Mesothelial cell of epicardium (in vitro differentiated cells): Measurements from ENCODE around the gene TM7SF2. TPM values are rescaled to one million over a fixed set of nuclear protein-coding genes. Genes with fewer than 3 reads are reported as not detected.

ENCODE experiments used
- DNase-seq, 2 experiments: peaks; one replicate each; pipeline ENCODE4 v3.0.0; 2021; ENCODE audit warnings: low spot score in 2 of 2; ENCODE audit not compliant: unreplicated experiment in 2 of 2
- H3K27ac Mint-ChIP-seq: 2 replicates; pipeline ENCODE4 v1.8.0; 2021; ENCODE audit warnings: mixed read lengths
- H3K27me3 Mint-ChIP-seq: 2 replicates; pipeline ENCODE4 v1.8.0; 2021; ENCODE audit warnings: low read depth, mixed read lengths
- H3K36me3 Mint-ChIP-seq: 2 replicates; pipeline ENCODE4 v1.8.0; 2021; ENCODE audit warnings: mixed read lengths
- H3K4me1 Mint-ChIP-seq: 2 replicates; pipeline ENCODE4 v1.8.0; 2021; ENCODE audit warnings: mixed read lengths
- H3K4me3 Mint-ChIP-seq: 2 replicates; pipeline ENCODE4 v1.8.0; 2021; ENCODE audit warnings: mild to moderate bottlenecking, moderate library complexity, mixed read lengths
- H3K9me3 Mint-ChIP-seq: 2 replicates; pipeline ENCODE4 v1.8.0; 2021; ENCODE audit warnings: mixed read lengths
- microRNA-seq: library from miRNA; unstranded; fragments of <30 nt; microRNA quantifications from one replicate; pipeline ENCODE4 v1.2.0, GENCODE V29; 2021; ENCODE audit warnings: inconsistent platforms, mixed read lengths
- total RNA-seq: library from RNA; stranded (reverse); gene quantifications from 3 replicates; pipeline ENCODE4 v1.2.1, GENCODE V29; 2021
- TF ChIP-seq, protein P1 (sequence below): fragments of 200-600 bp; sonication (generic); IDR thresholded peaks from one replicate; pipeline ENCODE4 v1.5.0; 2021; ENCODE audit warnings: antibody characterized with exemption; ENCODE audit not compliant: unreplicated experiment

The TM7SF2 gene
- total RNA-seq, 1 donor from 2014 or later: 74.2 TPM

DNA sequence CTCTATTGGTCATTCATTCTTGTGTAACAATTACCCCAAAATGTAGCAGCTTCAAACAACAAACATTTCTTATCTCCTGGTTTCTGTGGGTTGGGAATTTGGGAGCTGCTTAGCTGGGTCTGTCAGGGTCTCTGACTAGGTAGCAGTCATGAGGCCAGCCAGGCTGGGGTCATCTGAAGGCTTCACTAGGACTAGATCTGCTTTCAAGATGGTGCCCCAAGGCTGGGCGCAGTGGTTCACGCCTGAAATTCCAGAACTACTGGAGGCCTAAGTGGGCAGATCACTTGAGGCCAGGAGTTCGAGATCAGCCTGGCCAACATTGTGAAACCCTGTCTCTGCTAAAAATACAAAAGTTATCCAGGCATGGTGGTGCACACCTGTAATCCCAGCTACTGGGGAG is 45.3 kb downstream of the TM7SF2 start:
- H3K9me3 Mint-ChIP-seq: no peaks in the 10 kb centered on the region
- no peaks in the 10 kb centered on the region for H3K4me1 Mint-ChIP-seq
- H3K27ac Mint-ChIP-seq: no peak overlapping the region
- no peak for DNase-seq
- H3K27me3 Mint-ChIP-seq: peaks cover 11% of the 10 kb centered on the region
- H3K36me3 Mint-ChIP-seq: no peaks in the 10 kb centered on the region
- no peak overlapping the region for H3K4me3 Mint-ChIP-seq
- TF ChIP-seq, protein P1, sequence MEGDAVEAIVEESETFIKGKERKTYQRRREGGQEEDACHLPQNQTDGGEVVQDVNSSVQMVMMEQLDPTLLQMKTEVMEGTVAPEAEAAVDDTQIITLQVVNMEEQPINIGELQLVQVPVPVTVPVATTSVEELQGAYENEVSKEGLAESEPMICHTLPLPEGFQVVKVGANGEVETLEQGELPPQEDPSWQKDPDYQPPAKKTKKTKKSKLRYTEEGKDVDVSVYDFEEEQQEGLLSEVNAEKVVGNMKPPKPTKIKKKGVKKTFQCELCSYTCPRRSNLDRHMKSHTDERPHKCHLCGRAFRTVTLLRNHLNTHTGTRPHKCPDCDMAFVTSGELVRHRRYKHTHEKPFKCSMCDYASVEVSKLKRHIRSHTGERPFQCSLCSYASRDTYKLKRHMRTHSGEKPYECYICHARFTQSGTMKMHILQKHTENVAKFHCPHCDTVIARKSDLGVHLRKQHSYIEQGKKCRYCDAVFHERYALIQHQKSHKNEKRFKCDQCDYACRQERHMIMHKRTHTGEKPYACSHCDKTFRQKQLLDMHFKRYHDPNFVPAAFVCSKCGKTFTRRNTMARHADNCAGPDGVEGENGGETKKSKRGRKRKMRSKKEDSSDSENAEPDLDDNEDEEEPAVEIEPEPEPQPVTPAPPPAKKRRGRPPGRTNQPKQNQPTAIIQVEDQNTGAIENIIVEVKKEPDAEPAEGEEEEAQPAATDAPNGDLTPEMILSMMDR: no peak

DNA sequence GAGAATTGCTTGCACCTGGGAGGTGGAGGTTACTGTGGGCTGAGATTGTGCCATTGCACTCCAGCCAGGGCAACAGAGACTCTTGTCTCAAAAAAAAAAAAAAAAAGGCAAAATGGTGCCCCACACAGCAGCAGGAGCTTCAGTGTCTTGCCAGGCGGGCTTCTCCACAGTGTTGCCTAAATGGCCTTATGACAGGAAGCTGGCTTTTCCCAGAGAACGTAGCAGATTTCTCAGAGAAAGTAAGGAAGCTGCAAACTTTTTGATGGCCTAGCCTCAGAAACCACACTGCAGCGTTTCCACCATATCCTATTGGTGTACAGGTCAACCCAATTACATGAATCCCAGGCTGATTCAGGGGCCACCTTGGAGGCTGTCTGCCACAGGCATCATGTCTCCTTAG is 45.7 kb downstream of the TM7SF2 start:
- Mint-ChIP-seq H3K9me3 (no peaks in the 10 kb centered on the region), H3K36me3 (no peaks in the 10 kb centered on the region), H3K27me3 (peaks cover 11% of the 10 kb centered on the region), H3K27ac (no peak overlapping the region), H3K4me1 (no peaks in the 10 kb centered on the region), H3K4me3 (no peak overlapping the region)
- DNase-seq: no peak
- TF ChIP-seq, protein P1: no peak

DNA sequence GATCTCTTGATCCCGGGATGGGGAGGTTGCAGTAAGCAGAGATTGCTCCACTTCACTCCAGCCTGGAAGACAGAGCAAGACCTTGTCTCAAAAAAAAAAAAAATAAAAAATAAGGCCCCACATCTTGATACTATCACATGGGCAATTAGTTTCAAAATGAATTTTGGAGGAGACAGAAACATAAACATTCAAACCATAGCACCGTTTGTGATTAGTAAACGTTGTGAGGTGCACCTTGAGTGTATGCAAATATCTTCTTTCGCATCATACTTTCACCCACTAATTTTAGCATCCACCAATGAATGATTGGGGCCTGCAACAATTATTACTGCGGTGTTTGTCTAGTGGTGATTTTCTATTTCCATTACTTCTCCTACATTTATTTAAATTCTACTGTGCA is 47.3 kb downstream of the TM7SF2 start:
- TF ChIP-seq, protein P1: no peak
- DNase-seq: no peak
- Mint-ChIP-seq H3K9me3 (no peaks in the 10 kb centered on the region), H3K27me3 (peaks cover 4% of the 10 kb centered on the region), H3K4me1 (no peaks in the 10 kb centered on the region), H3K27ac (no peak overlapping the region), H3K36me3 (no peaks in the 10 kb centered on the region), H3K4me3 (no peak overlapping the region)

DNA sequence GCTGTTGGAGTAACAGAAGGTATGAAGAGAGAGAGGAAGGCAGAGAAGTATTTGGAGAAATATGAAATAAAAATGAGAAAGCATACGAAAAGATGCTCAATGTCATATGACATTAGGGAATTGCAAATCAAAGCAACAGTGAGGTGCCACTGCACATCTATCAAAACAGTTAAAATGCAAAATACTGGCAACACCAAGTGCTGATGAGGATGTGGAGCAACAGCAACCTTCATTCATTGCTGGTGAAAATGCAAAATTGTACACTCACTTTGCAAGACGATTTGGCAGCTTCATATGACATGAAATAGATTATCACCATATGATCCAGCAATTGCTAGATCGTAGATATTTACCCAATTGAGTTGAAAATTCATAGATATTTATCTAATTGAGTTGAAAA is 49.0 kb downstream of the TM7SF2 start:
- Mint-ChIP-seq H3K9me3 (no peaks in the 10 kb centered on the region), H3K36me3 (no peaks in the 10 kb centered on the region), H3K27me3 (peaks cover 4% of the 10 kb centered on the region), H3K4me3 (no peak overlapping the region), H3K27ac (no peak overlapping the region), H3K4me1 (no peaks in the 10 kb centered on the region)
- TF ChIP-seq, protein P1: no peak
- no peak for DNase-seq

DNA sequence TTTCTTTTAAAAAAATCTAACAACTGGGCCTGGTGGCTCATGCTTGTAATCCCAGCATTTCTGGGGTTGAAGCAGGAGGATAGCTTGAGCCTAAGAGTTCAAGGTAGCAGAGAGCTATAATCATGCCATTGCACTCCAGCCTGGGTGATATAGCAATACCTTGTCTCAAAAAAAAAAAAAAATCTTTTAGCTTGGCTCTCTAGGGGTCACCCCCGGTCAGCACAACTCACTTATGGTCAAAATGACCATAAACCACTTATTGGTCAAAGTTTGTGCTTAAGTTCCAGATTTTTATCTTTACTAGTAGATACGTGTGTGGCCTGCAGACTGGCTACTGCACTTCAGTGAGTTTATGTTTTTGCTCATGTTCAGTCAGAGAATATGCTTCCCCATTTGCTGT is 52.0 kb downstream of the TM7SF2 start:
- no peak for DNase-seq
- no peaks in the 10 kb centered on the region for H3K9me3 Mint-ChIP-seq
- no peaks in the 10 kb centered on the region for H3K4me1 Mint-ChIP-seq

More for the DNA sequence above, 52.0 kb downstream of the TM7SF2 start:
- Mint-ChIP-seq H3K36me3 (no peaks in the 10 kb centered on the region), H3K27me3 (peaks cover 4% of the 10 kb centered on the region), H3K4me3 (no peak overlapping the region), H3K27ac (no peak overlapping the region)
- TF ChIP-seq, protein P1: no peak

Small RNA genes lying within 50 kb of the gene (microRNA-seq; reads per million reads assigned to microRNA genes)
- gene MIR6751: 1.8 reads per million

Other genes starting within 250 kb of the TM7SF2 start
- gene EHD1, start 233.3 kb upstream of the TM7SF2 start, total RNA-seq: 84.9 to 94.5 TPM (median 86.8 TPM) in 3 replicates
- 29.8 to 32.9 TPM (median 31.7 TPM) in 3 replicates for gene ATG2A, start 194.7 kb upstream of the TM7SF2 start, total RNA-seq
- 12.3 to 14.4 TPM (median 13.5 TPM) in 3 replicates for gene PPP2R5B, start 187.2 kb upstream of the TM7SF2 start, total RNA-seq
- gene GPHA2, start 176.0 kb upstream of the TM7SF2 start, total RNA-seq: not detected in 3 replicates
- not detected in 3 replicates for gene MAJIN, start 139.8 kb upstream of the TM7SF2 start, total RNA-seq
- 1.5 to 1.9 TPM (median 1.7 TPM) in 3 replicates for gene BATF2, start 114.9 kb upstream of the TM7SF2 start, total RNA-seq
- 79.9 to 87.3 TPM (median 84.4 TPM) in 3 replicates for gene ARL2, start 97.7 kb upstream of the TM7SF2 start, total RNA-seq
- gene SNX15, start 84.4 kb upstream of the TM7SF2 start, total RNA-seq: 19.2 to 21.0 TPM (median 20.8 TPM) in 3 replicates
- 15.3 to 16.3 TPM (median 16.1 TPM) in 3 replicates for gene SAC3D1, start 70.7 kb upstream of the TM7SF2 start, total RNA-seq
- 1.2 to 1.8 TPM (median 1.5 TPM) in 3 replicates for gene NAALADL1, start 53.3 kb upstream of the TM7SF2 start, total RNA-seq
- 16.4 to 17.0 TPM (median 16.5 TPM) in 3 replicates for gene CDCA5, start 27.8 kb upstream of the TM7SF2 start, total RNA-seq
- gene ZFPL1, start 27.6 kb upstream of the TM7SF2 start, total RNA-seq: 43.4 to 46.2 TPM (median 45.7 TPM) in 3 replicates
- 95.7 to 114 TPM (median 113 TPM) in 3 replicates for gene VPS51, start 15.7 kb upstream of the TM7SF2 start, total RNA-seq
- gene ZNHIT2, start 5.8 kb downstream of the TM7SF2 start, total RNA-seq: 6.7 to 7.5 TPM (median 7.3 TPM) in 3 replicates
- 710 to 765 TPM (median 760 TPM) in 3 replicates for gene FAU, start 10.3 kb downstream of the TM7SF2 start, total RNA-seq
- gene MRPL49, start 10.4 kb downstream of the TM7SF2 start, total RNA-seq: 41.3 to 45.3 TPM (median 43.8 TPM) in 3 replicates
- 45.4 to 52.6 TPM (median 47.8 TPM) in 3 replicates for gene SYVN1, start 22.6 kb downstream of the TM7SF2 start, total RNA-seq
- gene SPDYC, start 58.4 kb downstream of the TM7SF2 start, total RNA-seq: not detected in 3 replicates
- 176 to 196 TPM (median 192 TPM) in 3 replicates for gene CAPN1, start 70.1 kb downstream of the TM7SF2 start, total RNA-seq
- 14.1 to 16.1 TPM (median 14.6 TPM) in 3 replicates for gene POLA2, start 150.1 kb downstream of the TM7SF2 start, total RNA-seq
- gene CDC42EP2, start 203.0 kb downstream of the TM7SF2 start, total RNA-seq: 10.9 to 12.3 TPM (median 11.7 TPM) in 3 replicates
- gene DPF2, start 222.0 kb downstream of the TM7SF2 start, total RNA-seq: 80.1 to 85.3 TPM (median 81.3 TPM) in 3 replicates
- gene TIGD3, start 242.9 kb downstream of the TM7SF2 start, total RNA-seq: 0.49 to 0.75 TPM (median 0.60 TPM) in 3 replicates